Frontal cortex (tissue), 4 donors: Measurements from ENCODE around the gene MAP7. TPM values are rescaled to one million over a fixed set of nuclear protein-coding genes. Genes with fewer than 3 reads are reported as not detected.

Source experiments
- DNase-seq, 2 donors: peaks; one replicate each; pipeline ENCODE4 v3.0.0; 2012; ENCODE audit warnings: low spot score in 2 of 2
- FAIRE-seq: peaks from 2 replicates; lab custom pipeline; 2012; peaks lifted over from hg19 to GRCh38; lab: Jason Lieb, UNC
- total RNA-seq: library from RNA; depleted of rRNA; stranded (reverse); fragments of >200 nt; gene quantifications from one replicate; pipeline ENCODE4 v1.2.3, GENCODE V29; 2014
- donor health status: control.
- donor health status: control.
- donor health status: control.

MAP7 gene
- total RNA-seq, 1 donor from 2014 or later, result 5.7 TPM

GRCh38 chr6:136362421-136363356 lies 187.5 kb downstream of the MAP7 start:
- DNase-seq, result peak; percentile 20 to 31
- no peak for FAIRE-seq

- DNase-seq (peak in 1 of 2 donors; percentile 24), FAIRE-seq (no peak)
These were observed 188.4 kb downstream of the MAP7 start for GRCh38 chr6:136361787-136362186.

- DNase-seq (no peak), FAIRE-seq (no peak)
These were observed 189.4 kb downstream of the MAP7 start for GRCh38 chr6:136360783-136361182.

GRCh38 chr6:136359851-136360250 lies 190.4 kb downstream of the MAP7 start:
- FAIRE-seq, result no peak

GRCh38 chr6:136351518-136352110 lies 198.6 kb downstream of the MAP7 start:
- no peak for FAIRE-seq

More at GRCh38 chr6:136359851-136360250, 190.4 kb downstream of the MAP7 start:
- DNase-seq, result no peak

GRCh38 chr6:136350914-136351313 lies 199.3 kb downstream of the MAP7 start:
- DNase-seq (no peak), FAIRE-seq (no peak)

More at GRCh38 chr6:136351518-136352110, 198.6 kb downstream of the MAP7 start:
- DNase-seq, result no peak

- DNase-seq (no peak), FAIRE-seq (no peak)
These were observed 202.4 kb downstream of the MAP7 start for GRCh38 chr6:136347847-136348246.

GRCh38 chr6:136345145-136345544 lies 205.1 kb downstream of the MAP7 start:
- FAIRE-seq (no peak), DNase-seq (no peak)

- no peak for DNase-seq
- FAIRE-seq, result no peak
These were observed 205.8 kb downstream of the MAP7 start for GRCh38 chr6:136344420-136344819.

- DNase-seq, result no peak
- FAIRE-seq, result no peak
These were observed 206.5 kb downstream of the MAP7 start for GRCh38 chr6:136343700-136344099.

GRCh38 chr6:136343275-136343674 lies 206.9 kb downstream of the MAP7 start:
- no peak for DNase-seq
- FAIRE-seq, result no peak

- DNase-seq, result no peak
These were observed 208.3 kb downstream of the MAP7 start for GRCh38 chr6:136341967-136342366.

GRCh38 chr6:136341367-136341766 lies 208.9 kb downstream of the MAP7 start:
- no peak for FAIRE-seq
- DNase-seq, result no peak

More at GRCh38 chr6:136341967-136342366, 208.3 kb downstream of the MAP7 start:
- no peak for FAIRE-seq

GRCh38 chr6:136338486-136338885 lies 211.7 kb downstream of the MAP7 start:
- DNase-seq (no peak), FAIRE-seq (no peak)

GRCh38 chr6:136337606-136338005 lies 212.6 kb downstream of the MAP7 start:
- no peak for FAIRE-seq
- DNase-seq, result no peak

GRCh38 chr6:136337121-136337520 lies 213.1 kb downstream of the MAP7 start:
- FAIRE-seq, result no peak
- no peak for DNase-seq

GRCh38 chr6:136335736-136336363 lies 214.4 kb downstream of the MAP7 start:
- DNase-seq (no peak), FAIRE-seq (no peak)

GRCh38 chr6:136334853-136335252 lies 215.4 kb downstream of the MAP7 start:
- no peak for DNase-seq
- FAIRE-seq, result no peak

- FAIRE-seq (no peak), DNase-seq (no peak)
These were observed 215.8 kb downstream of the MAP7 start for GRCh38 chr6:136334465-136334846.

GRCh38 chr6:136333824-136334464 lies 216.3 kb downstream of the MAP7 start:
- FAIRE-seq, result no peak

More at GRCh38 chr6:136333824-136334464, 216.3 kb downstream of the MAP7 start:
- no peak for DNase-seq
